Activated T-helper 2 cell treated with anti-CD3 and anti-CD28 coated beads, Interferon-gamma antibody, Interleukin-2, Interleukin-4, amounts not matched to agents 10 μg/mL and 5 μg/mL and 100 μg/mL, durations not matched to agents 14 hours and 24 hours and 36 hours (primary cell): Measurements from ENCODE around the gene RGS14. TPM values are rescaled to one million over a fixed set of nuclear protein-coding genes. Genes with fewer than 3 reads are reported as not detected.

Source experiments
- DNase-seq: peaks from one replicate; pipeline ENCODE4 v3.0.0; 2021; ENCODE audit warnings: low spot score
- H3K27ac Mint-ChIP-seq: one replicate; pipeline ENCODE4 v1.8.0; 2021; ENCODE audit warnings: mixed read lengths
- H3K27me3 Mint-ChIP-seq: one replicate; pipeline ENCODE4 v1.8.0; 2021; ENCODE audit warnings: low read depth, mixed read lengths
- H3K36me3 Mint-ChIP-seq: one replicate; pipeline ENCODE4 v1.8.0; 2021; ENCODE audit warnings: low read depth, mixed read lengths
- H3K4me1 Mint-ChIP-seq: one replicate; pipeline ENCODE4 v1.8.0; 2021; ENCODE audit warnings: low read depth, mixed read lengths
- H3K4me3 Mint-ChIP-seq: one replicate; pipeline ENCODE4 v1.8.0; 2021; ENCODE audit warnings: low read depth, mild to moderate bottlenecking, moderate library complexity, mixed read lengths
- H3K9me3 Mint-ChIP-seq: one replicate; pipeline ENCODE4 v1.8.0; 2021; ENCODE audit warnings: mixed read lengths
- intact Hi-C: fragments of 100-400 bp; cut with micrococcal nuclease; formaldehyde crosslinking; loops from one replicate; pipeline ENCODE4 v1.15.1; 2023
- total RNA-seq: library from RNA; stranded (reverse); gene quantifications from 2 replicates; pipeline ENCODE4 v1.2.3, GENCODE V29; 2022

RGS14 gene
- 36.2 and 40.5 TPM in 2 replicates for total RNA-seq

GRCh38 chr5:177357459-177358351 lies at the start of gene RGS14:
Gene RGS14, plus strand, starts transcription at chr5:177357924. Its CDS starts 101 bp downstream, at chr5:177358025.
- Mint-ChIP-seq H3K9me3 (peaks cover 8% of the 10 kb centered on the region), H3K4me1 (peaks cover 53% of the 10 kb centered on the region), H3K27ac (peak within 1 kb of the TSS; percentile 74), H3K36me3 (peaks cover 15% of the 10 kb centered on the region), H3K4me3 (peak within 1 kb of the TSS; percentile 88), H3K27me3 (no peaks in the 10 kb centered on the region)
- intact Hi-C loops, result loop anchor here (2.0 kb wide), 1 partner anchor 15 kb away; no protein-coding TSS in a partner anchor
- peak; percentile 72 for DNase-seq

GRCh38 chr5:177308740-177309139 lies 49.0 kb upstream of the RGS14 start:
- Mint-ChIP-seq H3K36me3 (peaks cover 48% of the 10 kb centered on the region), H3K4me3 (peak overlapping the region; percentile 17), H3K27ac (no peak overlapping the region), H3K4me1 (peaks cover 52% of the 10 kb centered on the region), H3K27me3 (no peaks in the 10 kb centered on the region), H3K9me3 (no peaks in the 10 kb centered on the region)
- DNase-seq, result no peak
- intact Hi-C loops, result loop anchor here (2.0 kb wide), 2 partner anchors 192 to 196 kb away; no protein-coding TSS in a partner anchor

GRCh38 chr5:177309351-177310191 lies 48.2 kb upstream of the RGS14 start:
- DNase-seq, result peak; percentile 70
- H3K27ac Mint-ChIP-seq, result peak overlapping the region; percentile 59
- H3K27me3 Mint-ChIP-seq, result no peaks in the 10 kb centered on the region
- intact Hi-C loops, result loop anchor here (2.0 to 5.0 kb wide), 3 partner anchors 53 to 197 kb away; no protein-coding TSS in a partner anchor
- peaks cover 40% of the 10 kb centered on the region for H3K36me3 Mint-ChIP-seq
- H3K9me3 Mint-ChIP-seq, result no peaks in the 10 kb centered on the region
- H3K4me1 Mint-ChIP-seq, result peaks cover 49% of the 10 kb centered on the region
- H3K4me3 Mint-ChIP-seq, result peak overlapping the region; percentile 78

- H3K27ac Mint-ChIP-seq, result no peak overlapping the region
- intact Hi-C loops, result loop anchor here (5.0 kb wide), 1 partner anchor 52 kb away; no protein-coding TSS in a partner anchor
- H3K27me3 Mint-ChIP-seq, result no peaks in the 10 kb centered on the region
- peak overlapping the region; percentile 92 for H3K4me3 Mint-ChIP-seq
- H3K36me3 Mint-ChIP-seq, result peaks cover 33% of the 10 kb centered on the region
- H3K9me3 Mint-ChIP-seq, result no peaks in the 10 kb centered on the region
- H3K4me1 Mint-ChIP-seq, result peaks cover 44% of the 10 kb centered on the region
- DNase-seq, result no peak
These were observed 47.4 kb upstream of the RGS14 start for GRCh38 chr5:177310332-177310731.

- Mint-ChIP-seq H3K4me1 (peaks cover 39% of the 10 kb centered on the region), H3K27me3 (no peaks in the 10 kb centered on the region), H3K27ac (peak overlapping the region; percentile 71), H3K4me3 (peak overlapping the region; percentile 92), H3K9me3 (no peaks in the 10 kb centered on the region), H3K36me3 (peaks cover 28% of the 10 kb centered on the region)
- no peak for DNase-seq
- intact Hi-C loops, result loop anchor here (5.0 kb wide), 1 partner anchor 51 kb away; no protein-coding TSS in a partner anchor
These were observed 46.9 kb upstream of the RGS14 start for GRCh38 chr5:177310757-177311391.

- H3K27ac Mint-ChIP-seq, result peak overlapping the region; percentile 52
- H3K4me1 Mint-ChIP-seq, result peaks cover 42% of the 10 kb centered on the region
- intact Hi-C loops, result loop anchor here (5.0 kb wide), 1 partner anchor 51 kb away; no protein-coding TSS in a partner anchor
- no peaks in the 10 kb centered on the region for H3K9me3 Mint-ChIP-seq
- H3K27me3 Mint-ChIP-seq, result no peaks in the 10 kb centered on the region
- peak overlapping the region; percentile 92 for H3K4me3 Mint-ChIP-seq
- H3K36me3 Mint-ChIP-seq, result peaks cover 27% of the 10 kb centered on the region
- no peak for DNase-seq
These were observed 46.4 kb upstream of the RGS14 start for GRCh38 chr5:177311392-177311722.

GRCh38 chr5:177311723-177312648 lies 45.7 kb upstream of the RGS14 start, which contains the start of gene MXD3:
Gene MXD3, minus strand, starts transcription at chr5:177311898. Its CDS starts 68 bp downstream, at chr5:177311830.
- Mint-ChIP-seq H3K27ac (peak within 1 kb of the TSS; percentile 89), H3K36me3 (peaks cover 21% of the 10 kb centered on the region), H3K4me3 (peak within 1 kb of the TSS; percentile 92), H3K27me3 (no peaks in the 10 kb centered on the region), H3K4me1 (peaks cover 39% of the 10 kb centered on the region), H3K9me3 (no peaks in the 10 kb centered on the region)
- DNase-seq, result peak; percentile 97
- intact Hi-C loops, result loop anchor here (1.0 to 5.0 kb wide), 6 partner anchors 9 to 143 kb away; partner anchors contain the start of genes GRK6, LMAN2, PRELID1 and RAB24

- intact Hi-C loops, result loop anchor here (1.0 to 5.0 kb wide), 6 partner anchors 9 to 143 kb away; partner anchors contain the start of genes GRK6, LMAN2, PRELID1 and RAB24
- peak overlapping the region; percentile 92 for H3K4me3 Mint-ChIP-seq
- no peaks in the 10 kb centered on the region for H3K9me3 Mint-ChIP-seq
- peaks cover 42% of the 10 kb centered on the region for H3K4me1 Mint-ChIP-seq
- peaks cover 24% of the 10 kb centered on the region for H3K36me3 Mint-ChIP-seq
- no peaks in the 10 kb centered on the region for H3K27me3 Mint-ChIP-seq
- peak; percentile 59 for DNase-seq
- peak overlapping the region; percentile 89 for H3K27ac Mint-ChIP-seq
These were observed 45.0 kb upstream of the RGS14 start for GRCh38 chr5:177312649-177313181.

- Mint-ChIP-seq H3K27ac (no peak overlapping the region), H3K4me1 (peaks cover 49% of the 10 kb centered on the region), H3K36me3 (peaks cover 21% of the 10 kb centered on the region), H3K9me3 (no peaks in the 10 kb centered on the region), H3K4me3 (peak overlapping the region; percentile 92), H3K27me3 (no peaks in the 10 kb centered on the region)
- DNase-seq, result no peak
- intact Hi-C loops, result loop anchor here (2.0 to 5.0 kb wide), 3 partner anchors 37 to 77 kb away; partner anchors contain the start of gene LMAN2
These were observed 44.0 kb upstream of the RGS14 start for GRCh38 chr5:177313561-177314259.

- Mint-ChIP-seq H3K4me3 (no peak overlapping the region), H3K4me1 (peaks cover 41% of the 10 kb centered on the region), H3K9me3 (peaks cover 5% of the 10 kb centered on the region), H3K36me3 (peaks cover 18% of the 10 kb centered on the region), H3K27ac (no peak overlapping the region), H3K27me3 (no peaks in the 10 kb centered on the region)
- DNase-seq, result no peak
- intact Hi-C loops, result loop anchor here (5.0 kb wide), 1 partner anchor 48 kb away; no protein-coding TSS in a partner anchor
These were observed 43.1 kb upstream of the RGS14 start for GRCh38 chr5:177314376-177315342.
